AG04449 (cell line): ENCODE measurements around the gene ADGRE2.

Experiments used
- CTCF ChIA-PET: fragments of 350-600 bp; formaldehyde crosslinking; extraction: SDS; loops from one replicate; lab custom pipeline; 2021; ENCODE audit warnings: antibody characterized with exemption; lab: Yijun Ruan, JAX
- POLR2A ChIA-PET: fragments of 400-600, 350-600 bp; formaldehyde crosslinking; extraction: SDS; loops from one replicate; lab custom pipeline; 2020; ENCODE audit warnings: antibody characterized with exemption, inconsistent platforms; lab: Yijun Ruan, JAX
- DNase-seq: peaks from one replicate; pipeline ENCODE4 v3.0.0-alpha.2; 2010; ENCODE audit warnings: low read depth, low spot score
- H3K4me3 ChIP-seq: 2 replicates; pipeline ENCODE4 v1.5.1; 2011; ENCODE audit warnings: low read depth, mild to moderate bottlenecking, control low read depth, low read length
- TF ChIP-seq, protein P1 (sequence below): IDR thresholded peaks from one replicate; pipeline ENCODE4 v1.5.1; 2011; ENCODE audit warnings: mild to moderate bottlenecking, moderate library complexity, low read length, control low read depth, inconsistent platforms; ENCODE audit not compliant: insufficient read depth; ENCODE audit errors: missing control alignments

The ADGRE2 gene

DNA sequence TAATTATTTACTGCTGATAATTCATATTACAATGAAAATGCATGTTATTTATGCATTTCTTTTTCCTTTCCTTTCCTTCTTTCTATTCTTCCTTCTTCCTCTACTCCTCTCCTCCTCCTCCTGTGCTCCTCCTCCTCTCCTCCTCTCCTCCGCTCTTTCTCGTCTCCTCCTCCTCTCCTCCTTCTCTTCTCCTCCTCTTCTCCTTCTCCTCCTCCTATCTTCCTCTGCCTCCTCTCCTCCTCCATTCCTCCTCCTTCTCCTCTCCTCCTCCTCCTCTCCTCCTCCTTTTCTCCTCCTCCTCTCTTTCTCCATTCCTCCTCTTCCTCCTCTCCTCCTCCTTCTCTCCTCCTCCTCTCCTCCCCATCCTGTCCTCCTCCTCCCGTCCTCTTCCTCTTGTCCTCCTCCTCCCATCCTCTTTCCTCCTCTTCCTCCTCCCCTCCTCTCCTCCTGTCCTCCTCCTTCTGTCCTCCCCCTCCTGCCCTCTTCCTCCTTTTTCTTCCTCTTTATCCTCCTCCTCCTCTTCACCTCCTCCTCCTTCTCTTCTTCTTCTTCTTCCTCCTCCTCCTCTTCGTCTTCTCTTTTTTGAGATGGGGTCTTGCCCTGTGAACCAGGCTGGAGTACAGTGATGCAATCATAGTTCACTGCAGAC is 14.7 kb downstream of the ADGRE2 start:
- no peak for DNase-seq
- H3K4me3 ChIP-seq: no peak overlapping the region
- TF ChIP-seq, protein P1, sequence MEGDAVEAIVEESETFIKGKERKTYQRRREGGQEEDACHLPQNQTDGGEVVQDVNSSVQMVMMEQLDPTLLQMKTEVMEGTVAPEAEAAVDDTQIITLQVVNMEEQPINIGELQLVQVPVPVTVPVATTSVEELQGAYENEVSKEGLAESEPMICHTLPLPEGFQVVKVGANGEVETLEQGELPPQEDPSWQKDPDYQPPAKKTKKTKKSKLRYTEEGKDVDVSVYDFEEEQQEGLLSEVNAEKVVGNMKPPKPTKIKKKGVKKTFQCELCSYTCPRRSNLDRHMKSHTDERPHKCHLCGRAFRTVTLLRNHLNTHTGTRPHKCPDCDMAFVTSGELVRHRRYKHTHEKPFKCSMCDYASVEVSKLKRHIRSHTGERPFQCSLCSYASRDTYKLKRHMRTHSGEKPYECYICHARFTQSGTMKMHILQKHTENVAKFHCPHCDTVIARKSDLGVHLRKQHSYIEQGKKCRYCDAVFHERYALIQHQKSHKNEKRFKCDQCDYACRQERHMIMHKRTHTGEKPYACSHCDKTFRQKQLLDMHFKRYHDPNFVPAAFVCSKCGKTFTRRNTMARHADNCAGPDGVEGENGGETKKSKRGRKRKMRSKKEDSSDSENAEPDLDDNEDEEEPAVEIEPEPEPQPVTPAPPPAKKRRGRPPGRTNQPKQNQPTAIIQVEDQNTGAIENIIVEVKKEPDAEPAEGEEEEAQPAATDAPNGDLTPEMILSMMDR: no peak
- ChIA-PET POLR2A (no interaction called here), CTCF (no interaction called here)

DNA sequence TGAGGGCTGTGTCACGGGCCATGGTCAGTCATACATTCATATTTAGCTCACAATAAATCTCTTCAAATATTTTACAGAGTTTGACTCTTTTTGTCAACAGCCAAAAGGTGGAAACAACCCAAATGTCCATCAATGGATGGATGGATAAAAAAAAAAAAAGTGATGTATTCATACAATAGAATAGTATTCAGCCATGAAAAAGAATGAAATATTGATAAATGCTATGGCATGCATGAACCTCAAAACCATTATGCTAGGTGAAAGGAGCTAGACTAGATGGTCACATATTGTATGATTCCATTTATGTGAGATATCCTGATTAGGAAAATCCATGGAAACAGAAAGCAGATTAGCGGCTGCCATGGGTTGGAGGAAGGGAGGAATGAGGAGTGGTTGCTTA is 16.2 kb downstream of the ADGRE2 start:
- CTCF ChIA-PET: no interaction called here
- H3K4me3 ChIP-seq: no peak overlapping the region
- DNase-seq: no peak
- TF ChIP-seq, protein P1: no peak
- POLR2A ChIA-PET: no interaction called here

DNA sequence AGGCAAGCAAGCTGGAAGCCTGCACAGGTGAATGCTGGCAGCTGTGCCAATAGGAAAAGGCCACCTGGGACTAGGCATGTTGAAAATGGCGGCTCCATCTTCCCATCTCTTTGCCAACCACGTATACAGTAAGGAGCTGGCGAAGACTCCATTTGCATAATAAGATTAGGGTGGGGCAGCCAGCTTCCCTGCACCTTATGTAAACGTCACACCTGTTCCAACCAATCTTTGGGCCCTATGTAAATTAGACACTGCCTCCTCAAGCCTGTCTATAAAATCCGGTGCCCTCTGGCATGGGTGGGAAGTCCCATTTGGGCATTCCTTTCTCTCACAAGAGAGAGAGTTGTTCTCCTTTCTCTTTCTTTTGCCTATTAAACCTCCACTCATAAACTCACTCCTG is 16.8 kb downstream of the ADGRE2 start:
- TF ChIP-seq, protein P1: no peak
- CTCF ChIA-PET: no interaction called here
- POLR2A ChIA-PET: no interaction called here
- no peak overlapping the region for H3K4me3 ChIP-seq
- no peak for DNase-seq

DNA sequence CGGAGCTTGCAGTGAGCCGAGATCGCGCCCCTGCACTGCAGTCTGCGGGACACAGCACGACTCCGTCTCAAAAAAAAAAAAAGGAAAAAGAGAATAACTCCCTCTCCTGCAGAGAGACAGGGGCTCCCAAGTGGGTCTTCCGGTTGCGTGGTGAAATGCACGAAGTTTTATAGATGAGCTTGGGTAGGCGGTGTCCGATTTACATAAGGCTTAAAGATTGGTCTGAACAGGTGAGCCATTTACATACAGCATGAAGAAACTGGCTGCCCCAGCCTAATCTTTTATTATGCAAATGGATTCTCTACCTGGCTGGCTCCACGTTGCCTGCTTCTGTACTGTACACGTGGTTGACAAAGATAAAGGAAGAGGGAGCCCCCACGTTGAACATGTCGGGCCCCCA is 19.5 kb downstream of the ADGRE2 start:
- no peak for DNase-seq
- TF ChIP-seq, protein P1: no peak
- POLR2A ChIA-PET: no interaction called here
- H3K4me3 ChIP-seq: no peak overlapping the region
- CTCF ChIA-PET: no interaction called here

DNA sequence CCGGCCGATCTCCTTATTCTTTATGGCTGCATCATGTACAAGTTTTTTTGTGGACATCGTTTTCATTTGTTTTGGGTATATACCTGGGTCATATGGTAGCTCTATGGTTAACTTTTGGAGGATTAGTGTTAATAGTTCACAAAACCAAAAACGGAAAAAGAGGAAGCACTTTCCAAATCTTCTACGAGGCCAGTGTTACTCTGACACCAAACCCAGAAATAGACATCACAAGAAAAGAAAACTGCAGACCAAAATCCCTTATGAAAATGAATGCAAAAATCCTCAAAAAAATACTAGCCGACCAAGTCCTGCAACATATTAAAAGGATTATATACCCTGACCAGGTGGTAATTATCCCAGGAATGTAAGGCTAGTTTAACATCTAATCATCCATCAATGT is 29.8 kb downstream of the ADGRE2 start:
- ChIA-PET CTCF (no interaction called here), POLR2A (no interaction called here)
- DNase-seq: no peak
- TF ChIP-seq, protein P1: no peak
- H3K4me3 ChIP-seq: no peak overlapping the region

DNA sequence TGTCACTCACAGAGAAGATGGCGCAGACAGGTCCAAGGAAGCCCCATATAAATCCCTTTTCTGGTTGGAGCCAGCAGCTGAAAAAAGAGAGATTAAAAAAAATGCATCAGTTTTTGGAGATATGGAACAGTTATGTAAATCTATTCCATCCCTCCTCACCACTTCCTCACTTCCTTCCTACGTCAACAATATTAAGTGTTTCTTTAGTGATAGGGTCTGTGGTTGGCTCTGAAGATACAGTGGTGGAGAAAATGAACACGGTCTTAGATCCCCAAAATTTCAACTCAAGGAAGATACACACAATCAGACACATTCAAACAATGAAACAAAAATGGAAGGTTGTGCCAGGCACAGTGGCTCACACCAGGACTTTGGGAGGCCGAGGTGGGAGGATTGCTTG is 31.5 kb downstream of the ADGRE2 start:
- no peak for DNase-seq
- ChIA-PET CTCF (no interaction called here), POLR2A (no interaction called here)
- TF ChIP-seq, protein P1: no peak
- no peak overlapping the region for H3K4me3 ChIP-seq
